GM18502 (cell line): Measurements from ENCODE around the gene KLHL3.

Experiments
- ATAC-seq: cut with Tn5 transposase; IDR thresholded peaks from one replicate; pipeline ENCODE4 v1.9.1; 2021; ENCODE audit warnings: mild to moderate bottlenecking; ENCODE audit not compliant: unreplicated experiment, poor library complexity

KLHL3 gene

DNA sequence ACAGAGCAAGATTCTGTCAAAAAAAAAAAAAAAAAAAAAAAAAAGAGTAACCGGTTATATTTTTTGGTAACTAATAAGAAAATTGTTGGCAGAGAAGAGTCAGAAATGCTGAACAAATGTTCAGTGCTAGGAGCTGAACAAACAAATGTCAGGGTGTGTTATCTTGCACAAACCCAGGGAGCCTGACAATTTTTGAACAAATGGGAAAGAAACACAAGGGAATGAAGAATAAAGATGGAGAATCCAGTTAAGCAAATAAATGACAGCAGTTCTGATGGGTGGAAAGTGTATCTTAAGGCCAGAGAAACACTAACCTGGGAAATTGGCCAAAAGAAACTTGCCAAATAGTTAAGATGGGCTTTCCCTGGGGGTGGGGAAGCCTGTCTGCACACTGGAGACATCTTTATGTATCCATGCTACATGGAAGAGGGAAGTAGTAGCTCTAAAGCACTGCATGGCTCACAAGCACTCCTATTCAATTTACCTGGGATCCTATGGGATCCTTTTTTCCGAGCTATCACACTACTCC is 23.7 kb downstream of the KLHL3 start:
- ATAC-seq: no peak

DNA sequence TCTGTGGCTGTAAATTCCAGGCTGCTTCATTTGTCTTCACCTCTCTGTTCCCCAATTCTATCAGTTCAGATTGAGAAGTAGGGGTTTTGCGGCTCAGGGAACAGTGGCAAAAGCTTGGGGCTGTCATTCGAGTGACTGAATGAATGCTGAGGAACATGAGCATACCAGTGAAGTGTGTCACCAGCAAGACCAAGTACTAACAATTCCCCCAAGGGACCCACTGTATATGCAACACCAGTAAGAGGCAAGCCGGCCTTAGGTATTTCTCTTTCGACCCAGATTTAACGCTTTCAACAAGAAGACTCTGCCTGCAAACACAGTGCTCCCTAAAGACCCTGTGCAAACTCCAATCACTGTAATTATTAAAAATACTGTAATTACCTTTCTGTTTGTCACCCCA is 25.8 kb downstream of the KLHL3 start:
- no peak for ATAC-seq

DNA sequence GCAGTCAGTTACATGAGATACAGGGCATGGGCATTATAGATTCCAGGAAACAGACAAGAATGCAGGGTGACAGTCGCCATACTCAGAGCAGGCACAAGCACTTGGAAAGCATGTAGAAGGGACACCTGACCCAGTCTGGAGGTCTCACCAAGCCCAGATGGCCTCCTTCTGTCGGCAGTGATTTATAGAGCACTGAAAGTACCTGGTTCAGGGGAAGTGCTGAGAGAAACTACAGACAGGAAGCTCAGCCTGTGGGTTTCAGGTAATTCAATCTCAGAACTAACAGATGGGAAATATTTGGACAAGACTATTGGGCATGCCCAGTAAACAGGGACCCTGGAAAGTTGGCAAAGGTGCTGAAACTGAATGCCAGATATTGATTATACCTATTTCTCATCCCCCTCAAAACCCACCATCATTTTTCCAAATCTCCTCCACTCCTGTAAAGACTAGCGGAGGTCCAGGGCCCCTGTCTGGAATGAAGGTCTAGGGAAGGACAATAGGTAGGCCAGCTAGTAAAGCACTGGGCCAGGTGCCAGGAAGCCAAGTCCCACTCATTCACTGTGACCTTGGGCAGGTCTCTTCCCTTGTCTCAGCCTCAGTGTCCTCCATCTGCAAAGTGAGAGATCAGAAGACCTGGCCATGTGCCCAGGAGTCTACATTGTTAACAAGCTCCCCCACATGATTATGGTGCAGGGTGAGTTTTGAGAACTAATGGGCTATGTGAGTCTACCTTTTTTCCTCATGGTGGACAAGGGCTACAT is 26.9 kb downstream of the KLHL3 start:
- no peak for ATAC-seq

DNA sequence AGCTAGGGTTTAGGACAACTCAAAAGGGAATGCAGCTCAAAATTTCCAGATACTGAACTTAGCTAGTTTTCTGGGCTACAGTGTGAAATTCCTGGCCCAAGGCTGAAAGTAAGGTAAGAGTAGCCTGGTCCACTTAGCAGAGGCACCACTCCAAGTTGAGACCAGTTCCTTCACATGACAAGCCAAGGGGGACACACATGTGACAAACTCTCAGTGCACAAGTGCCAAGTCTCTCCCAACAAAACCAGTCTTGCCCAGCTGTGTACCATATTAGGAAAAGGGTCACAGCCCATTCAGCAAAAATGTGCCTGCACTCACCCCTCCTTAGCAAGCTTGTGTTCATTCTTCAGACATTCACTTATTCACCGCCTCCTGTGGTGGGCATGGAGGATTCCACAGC is 27.8 kb downstream of the KLHL3 start:
- no peak for ATAC-seq

DNA sequence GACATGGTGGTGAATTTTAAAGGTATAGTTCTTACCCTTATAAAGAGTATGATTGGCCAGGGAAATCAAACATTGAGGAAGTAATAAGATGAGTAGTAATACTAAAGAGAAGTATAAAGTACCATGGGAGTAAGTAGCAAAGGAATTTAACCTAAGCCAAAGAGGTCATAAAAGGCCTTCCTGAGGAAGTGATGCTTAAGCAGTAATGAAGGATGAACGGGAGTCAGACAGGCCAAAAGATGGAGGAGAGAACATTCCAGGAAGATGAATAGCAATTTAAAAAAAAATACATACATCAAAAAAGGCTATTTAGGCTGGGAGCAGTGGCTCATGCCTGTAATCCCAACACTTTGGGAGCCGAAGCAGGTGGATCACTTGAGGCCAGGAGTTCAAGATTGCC is 29.0 kb downstream of the KLHL3 start:
- no peak for ATAC-seq

DNA sequence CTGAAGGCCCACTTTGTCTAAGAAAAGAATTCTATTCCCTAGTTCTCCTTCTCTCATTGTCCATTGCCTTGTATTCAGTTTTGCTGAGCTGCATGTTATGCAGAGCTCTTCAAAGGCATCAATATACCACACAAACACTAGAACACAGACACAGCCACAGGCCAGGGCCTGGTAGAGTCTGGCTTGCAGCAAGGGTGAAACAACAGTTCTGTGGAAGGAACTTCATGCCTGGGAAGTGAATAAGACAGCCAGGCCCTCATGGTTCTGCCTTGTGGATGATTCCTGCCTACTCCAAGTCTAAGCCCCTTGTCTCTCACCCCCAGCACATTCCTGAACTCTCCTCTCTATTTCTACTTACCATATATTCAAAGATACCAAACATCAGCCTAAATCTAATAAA is 30.8 kb downstream of the KLHL3 start:
- no peak for ATAC-seq

DNA sequence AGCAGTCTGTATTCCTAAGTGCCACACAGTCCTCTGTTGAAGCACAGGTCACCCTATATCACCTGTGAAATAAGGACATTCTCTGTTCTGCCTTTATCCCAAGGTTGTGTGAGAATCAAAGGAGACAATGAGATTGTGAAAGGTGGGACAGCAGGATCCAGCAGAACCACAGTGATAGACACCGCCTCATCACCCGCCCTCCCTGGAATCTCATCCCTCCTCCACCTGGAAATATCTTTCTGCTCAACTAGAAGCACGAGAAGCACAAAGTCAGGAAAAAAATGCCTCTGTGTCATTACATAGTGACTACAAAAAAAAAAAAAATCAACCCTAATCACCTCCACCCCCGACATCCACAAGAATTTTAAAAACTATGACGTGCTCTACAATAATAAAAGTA is 32.3 kb downstream of the KLHL3 start:
- ATAC-seq: no peak

DNA sequence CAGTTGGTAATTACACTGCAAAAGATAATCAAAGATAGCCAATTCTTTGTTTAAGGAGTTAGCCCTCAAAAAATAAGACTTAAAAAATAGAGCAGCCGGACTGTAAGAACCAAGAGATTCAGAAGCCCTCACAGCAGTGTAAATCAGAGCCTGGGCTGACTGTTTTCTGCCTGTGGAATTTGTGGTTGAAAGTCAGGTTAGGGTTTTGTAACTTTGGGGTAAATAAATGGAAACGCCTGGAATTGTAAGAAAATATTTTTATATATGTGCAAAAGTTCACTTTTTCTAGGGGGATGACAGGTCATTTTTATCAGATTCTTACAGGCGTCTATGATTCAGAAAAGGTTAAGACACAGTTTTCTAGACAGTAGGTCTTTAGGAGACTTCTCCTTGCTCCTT is 35.6 kb downstream of the KLHL3 start:
- no peak for ATAC-seq

DNA sequence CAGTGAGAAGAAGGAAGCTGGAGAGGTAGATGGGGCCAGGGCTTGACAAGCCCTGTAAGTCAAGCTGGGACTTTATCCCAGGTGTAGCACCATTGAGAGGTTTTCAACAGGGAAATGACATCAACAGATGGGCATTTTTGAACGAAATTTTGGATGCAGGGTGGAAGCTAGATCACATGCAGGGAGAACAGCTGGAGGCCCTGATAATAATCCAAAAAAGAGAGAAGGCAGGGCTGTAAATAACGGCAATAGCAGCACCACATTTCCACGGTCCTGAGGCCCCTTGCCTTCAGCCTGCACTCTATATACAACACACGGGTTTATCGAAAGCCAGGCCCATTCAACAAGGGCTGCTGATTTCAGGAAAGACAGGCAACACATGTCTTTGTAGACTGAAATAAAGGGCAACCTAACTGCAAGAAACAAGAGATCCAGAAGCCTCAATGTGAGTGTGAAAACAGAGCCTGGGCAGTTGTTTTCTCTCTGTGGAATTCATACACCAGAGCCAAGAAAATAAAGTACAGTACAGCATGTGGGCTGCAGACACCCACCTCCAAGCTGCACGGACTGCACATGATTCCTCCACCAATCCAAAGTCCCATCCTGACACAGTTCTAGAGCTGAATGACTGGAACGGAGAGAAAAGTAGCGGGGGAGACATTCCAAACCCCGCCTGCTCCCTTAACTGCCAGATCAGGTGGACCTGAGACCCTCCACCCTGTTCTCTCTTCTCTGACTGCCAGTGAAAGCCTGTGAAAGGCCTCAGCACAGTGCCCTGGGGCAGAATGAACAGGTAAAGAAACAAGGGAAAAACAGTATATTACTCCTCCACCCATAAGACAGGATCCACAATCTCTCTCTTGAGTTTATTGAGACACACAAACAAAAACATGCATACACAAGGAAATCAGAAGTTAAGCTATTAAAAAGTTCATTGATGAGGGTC is 36.3 kb downstream of the KLHL3 start:
- no peak for ATAC-seq

DNA sequence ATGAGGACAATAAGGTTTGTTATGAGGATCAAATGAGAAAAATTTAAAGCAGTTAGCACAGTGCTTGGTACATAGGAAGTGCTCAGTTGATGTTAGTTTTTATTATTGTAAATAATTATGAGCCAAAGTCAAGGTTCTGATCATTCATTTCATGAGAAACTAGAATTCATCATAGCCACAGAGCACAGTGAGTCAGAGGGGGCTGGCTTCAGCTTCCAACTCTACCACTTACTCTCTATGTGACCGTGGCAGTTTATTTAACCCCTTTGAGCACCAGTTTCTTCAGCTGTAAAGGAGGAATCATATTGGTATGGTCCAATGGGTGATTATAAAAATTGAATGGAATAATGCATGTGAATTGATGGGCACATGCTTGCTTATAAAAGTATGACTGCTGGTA is 39.4 kb downstream of the KLHL3 start:
- no peak for ATAC-seq

DNA sequence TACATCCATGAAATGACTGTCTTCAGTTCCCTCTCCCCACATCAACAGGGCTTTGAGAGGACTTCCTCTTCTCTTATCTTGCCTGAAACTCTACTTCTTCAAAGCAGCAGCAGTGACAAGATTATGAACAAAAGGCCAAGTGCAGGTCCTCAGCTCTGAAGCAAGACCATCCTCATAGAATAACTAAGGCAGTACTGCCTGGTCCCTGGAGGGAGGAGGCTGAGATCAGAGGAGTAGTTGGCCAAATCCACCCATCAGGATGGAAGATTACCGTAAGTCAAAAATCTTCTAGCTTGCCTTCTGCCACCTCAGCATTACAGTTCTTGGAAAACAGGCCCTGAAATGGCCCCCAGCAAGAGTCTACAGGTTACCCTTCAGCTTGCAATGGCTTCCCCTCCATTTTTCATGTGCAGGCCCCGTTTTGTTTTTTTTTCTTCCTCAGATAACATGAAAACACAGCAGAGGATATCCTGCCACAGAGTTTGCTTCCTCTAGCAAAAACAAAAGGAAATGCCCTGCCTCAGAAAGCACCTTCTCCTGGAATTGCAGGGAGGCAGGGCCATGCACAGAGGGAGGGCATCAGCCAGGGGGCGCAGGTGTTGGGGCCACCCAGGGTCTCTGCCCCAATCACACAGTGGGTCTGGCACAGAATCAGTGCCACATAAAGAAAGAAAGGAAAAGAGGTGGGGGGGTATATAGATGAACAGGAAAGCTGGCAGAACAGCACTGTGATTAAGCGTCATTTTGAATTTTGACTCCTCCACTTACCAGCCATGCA is 40.0 kb downstream of the KLHL3 start:
- no peak for ATAC-seq

DNA sequence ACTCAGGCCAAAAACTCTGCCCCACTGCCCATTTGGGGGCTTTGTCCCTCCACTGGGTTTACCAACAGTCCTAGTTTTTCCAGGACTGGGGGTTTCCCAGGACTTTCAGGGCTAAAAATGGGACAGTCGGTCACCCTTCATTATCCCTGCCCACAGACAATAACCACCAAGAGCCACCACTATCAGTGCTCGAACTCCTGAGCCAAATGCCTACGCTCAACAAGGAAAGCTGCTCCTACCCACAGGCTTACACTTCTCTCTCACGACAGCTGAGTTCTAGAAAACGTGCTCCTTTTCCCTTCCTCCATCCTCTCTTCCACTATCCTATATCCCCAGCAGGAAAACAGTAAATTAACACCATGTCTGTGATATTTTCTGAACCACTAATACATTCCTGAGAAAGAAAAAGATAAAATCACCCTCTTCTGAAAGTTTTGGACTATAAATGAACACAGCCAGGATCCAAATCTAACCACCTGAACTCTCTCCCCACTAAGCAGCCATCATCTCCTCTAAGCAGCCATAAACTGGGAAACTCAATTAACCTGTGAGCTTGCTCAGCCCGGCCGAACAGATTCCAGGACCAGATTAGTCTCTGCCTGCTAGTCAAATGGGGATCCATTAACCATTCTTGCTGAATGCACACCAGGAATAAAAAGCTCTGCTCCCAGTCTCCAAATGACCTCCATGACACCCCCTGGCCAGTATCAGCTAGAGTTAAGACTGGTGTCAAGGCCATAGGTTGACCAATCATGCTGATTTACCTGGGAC is 41.8 kb downstream of the KLHL3 start:
- ATAC-seq: no peak

DNA sequence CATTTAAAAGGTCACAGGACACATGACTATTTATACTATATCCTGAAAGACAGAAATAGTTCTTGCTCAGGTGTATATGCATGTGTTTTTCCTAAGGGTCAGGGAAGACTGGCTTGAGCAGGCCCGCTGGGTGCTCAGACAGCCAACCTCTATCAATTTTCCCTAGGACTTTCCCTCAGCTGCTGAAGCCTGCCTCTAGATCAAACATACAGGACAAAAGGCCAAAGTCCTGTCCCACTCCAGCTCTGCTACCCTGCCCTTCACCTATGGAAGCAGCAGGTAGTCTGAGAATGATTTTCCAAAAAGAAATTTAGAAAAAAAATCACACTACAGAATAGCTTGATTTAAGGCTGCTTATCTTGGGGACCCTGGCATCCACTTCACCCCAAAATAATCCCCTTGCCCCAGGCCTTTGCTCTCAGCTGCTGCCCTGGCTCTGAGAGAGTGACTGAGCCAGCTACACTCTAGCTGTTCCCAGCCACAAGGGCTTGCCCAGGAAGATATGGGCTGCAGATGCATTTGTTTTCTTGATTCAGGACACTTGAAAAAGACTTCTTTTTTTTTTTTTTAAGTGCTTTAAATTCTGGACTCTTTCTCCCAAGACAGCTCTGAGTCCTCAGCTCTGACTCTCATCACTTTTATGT is 42.5 kb downstream of the KLHL3 start:
- ATAC-seq: no peak

DNA sequence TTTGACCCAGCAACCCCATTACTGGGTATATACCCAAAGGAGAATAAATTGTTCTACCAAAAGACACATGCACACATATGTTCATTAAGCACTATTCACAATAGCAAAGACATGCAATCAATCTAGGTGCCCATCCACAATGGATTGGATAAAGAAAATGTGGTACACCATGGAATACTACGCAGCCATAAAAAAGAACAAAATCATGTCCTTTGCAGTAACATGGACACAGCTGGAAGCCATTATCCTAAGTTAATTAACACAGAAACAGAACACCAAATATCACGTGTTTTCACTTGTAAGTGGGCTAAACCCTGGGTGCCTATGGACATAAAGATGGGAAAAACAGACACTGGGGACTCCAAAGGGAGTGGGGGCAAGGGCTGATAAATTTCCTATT is 46.6 kb downstream of the KLHL3 start:
- no peak for ATAC-seq

DNA sequence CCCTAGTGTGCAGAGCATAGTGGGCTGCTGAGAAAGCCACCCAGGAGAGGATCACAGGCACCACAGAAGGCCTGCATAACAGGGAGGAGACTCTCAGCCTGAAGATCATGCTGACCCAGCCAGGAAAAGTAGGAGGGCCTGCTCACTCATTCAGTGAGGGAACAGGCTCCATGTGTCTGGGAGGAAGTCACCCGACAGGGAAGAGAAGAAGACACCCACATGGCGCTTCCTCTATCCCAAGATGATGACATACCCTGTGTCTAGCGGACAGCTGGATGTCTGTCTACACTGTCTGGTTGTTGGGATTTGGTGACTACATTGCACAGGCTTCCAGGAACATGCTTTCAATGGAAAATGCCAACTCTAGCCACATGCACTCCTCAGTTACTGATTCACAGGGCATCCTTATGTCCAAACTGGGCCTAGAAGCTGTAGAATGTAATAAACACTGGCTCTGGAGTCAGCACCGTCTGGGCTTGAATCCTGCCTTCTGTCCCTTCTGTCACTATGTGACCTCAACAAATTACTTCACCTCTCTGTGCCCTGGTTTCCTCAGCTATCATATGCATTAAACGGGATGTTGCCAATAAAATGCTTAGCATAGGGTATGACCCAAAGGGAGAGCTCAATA is 47.6 kb downstream of the KLHL3 start:
- no peak for ATAC-seq

DNA sequence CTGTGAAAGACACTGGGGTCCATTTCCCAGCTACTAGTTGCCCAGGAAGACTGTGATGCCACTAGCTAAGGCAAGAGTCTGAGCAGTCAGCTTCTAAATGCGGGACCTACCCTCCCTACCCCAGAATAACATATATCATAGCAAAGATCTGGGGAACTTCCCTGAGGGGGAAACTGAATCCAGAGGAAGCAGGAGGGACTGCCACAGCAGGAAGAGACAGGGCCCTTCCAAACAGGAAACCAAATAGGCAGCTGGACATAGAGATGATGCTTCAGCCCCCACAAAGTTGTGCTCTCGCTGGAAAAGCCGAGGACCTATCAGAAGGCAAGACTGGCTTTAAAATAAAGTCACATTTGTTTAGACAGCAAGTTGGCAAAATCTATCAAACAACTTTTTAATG is 51.1 kb downstream of the KLHL3 start:
- ATAC-seq: no peak

DNA sequence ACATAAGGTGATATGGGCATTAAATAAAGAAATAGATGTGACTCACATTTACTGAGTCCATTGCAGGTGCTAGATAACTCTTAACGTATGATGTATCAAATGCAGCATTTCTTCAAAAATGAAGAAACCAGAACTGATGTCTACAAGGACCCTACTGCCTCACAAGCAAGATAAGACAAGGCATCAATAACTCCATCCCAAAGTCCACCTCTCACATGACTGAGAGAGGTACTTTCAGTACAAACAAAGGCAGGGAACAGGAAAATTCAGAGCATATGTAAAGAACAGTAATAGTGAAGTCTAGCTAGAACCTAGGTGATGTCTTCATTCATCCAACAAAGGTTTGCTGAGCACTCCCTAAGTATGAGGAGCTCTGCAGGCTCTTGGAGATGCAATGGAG is 54.7 kb downstream of the KLHL3 start:
- no peak for ATAC-seq

DNA sequence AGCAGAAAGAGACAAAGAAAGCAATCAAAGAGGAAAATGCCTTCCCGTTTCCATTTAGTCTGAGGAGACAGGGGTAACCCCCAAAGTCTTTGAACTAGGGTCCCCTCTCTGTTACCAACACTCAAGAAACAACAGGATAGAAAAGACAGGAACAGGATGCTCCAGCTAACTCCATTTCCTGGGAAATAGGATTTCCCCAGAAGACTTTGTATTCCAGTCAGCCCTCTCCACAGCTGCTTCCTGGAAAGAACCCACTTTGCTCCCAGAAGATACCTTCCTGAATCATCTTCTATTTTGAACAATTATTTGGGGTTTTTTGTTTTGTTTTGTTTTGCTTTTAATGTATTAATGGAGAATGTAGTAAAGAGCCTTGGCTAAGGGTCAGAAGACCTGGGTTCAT is 56.0 kb downstream of the KLHL3 start:
- no peak for ATAC-seq

DNA sequence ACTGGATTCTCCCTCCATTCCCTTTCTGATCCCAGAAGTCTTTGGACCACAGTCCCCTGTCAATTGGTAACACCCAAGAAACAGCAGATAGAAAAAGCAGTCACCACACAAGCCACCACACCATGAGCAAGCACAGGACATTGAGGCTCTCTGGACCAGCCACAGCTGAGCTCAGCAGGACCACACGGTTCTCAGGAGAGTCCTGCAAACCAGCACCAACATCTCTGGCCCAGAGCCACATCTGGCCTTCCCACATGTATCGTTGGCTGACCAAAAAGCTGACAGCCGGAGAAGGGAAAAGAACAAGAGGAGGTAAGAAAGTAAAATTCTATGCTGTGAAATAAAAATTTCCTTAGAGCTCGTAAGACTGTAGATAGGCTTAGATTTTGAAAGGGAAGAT is 56.7 kb downstream of the KLHL3 start:
- ATAC-seq: no peak
